DMS53 (cell line): ENCODE measurements around the gene KRTAP4-11.
"Not testable (repeated sequence)": the region's sequence is repeated elsewhere in the genome, so short reads cannot be mapped to it uniquely, and the experiment has no call there.

Source experiments
- DNase-seq: peaks from one replicate; lab custom pipeline; 2025; lab: John Stamatoyannopoulos, UW

The KRTAP4-11 gene

DNA sequence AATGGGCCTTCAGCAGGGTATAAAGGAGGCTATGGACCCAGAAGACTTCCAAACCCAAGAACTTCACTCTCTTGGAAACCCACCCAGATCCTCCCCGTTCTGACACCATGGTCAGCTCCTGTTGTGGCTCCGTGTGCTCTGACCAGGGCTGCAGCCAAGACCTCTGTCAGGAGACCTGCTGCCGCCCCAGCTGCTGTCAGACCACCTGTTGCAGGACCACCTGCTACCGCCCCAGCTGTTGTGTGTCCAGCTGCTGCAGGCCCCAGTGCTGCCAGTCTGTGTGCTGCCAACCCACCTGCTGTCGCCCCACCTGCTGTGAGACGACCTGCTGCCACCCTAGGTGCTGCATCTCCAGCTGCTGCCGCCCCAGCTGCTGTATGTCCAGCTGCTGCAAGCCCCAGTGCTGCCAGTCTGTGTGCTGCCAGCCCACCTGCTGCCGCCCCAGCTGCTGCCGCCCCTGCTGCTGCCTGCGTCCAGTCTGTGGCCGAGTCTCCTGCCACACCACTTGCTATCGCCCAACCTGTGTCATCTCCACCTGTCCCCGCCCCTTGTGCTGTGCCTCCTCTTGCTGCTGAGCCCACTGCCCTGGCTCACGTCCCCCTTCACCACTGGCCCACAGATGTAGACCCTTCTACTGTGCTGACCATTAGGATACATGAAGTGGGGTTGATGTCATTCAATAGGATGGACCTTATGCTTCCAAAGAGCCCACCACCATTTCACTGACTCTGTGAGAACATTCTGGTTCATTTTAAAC lies 33.9 kb downstream of the KRTAP4-11 start, which contains the start of gene KRTAP4-7:
Gene KRTAP4-7 (plus strand): TSS at position 51 of the 757 bp plus-strand sequence. CDS start 57 bp downstream, at position 108.
- DNase-seq = not testable (repeated sequence)

DNA sequence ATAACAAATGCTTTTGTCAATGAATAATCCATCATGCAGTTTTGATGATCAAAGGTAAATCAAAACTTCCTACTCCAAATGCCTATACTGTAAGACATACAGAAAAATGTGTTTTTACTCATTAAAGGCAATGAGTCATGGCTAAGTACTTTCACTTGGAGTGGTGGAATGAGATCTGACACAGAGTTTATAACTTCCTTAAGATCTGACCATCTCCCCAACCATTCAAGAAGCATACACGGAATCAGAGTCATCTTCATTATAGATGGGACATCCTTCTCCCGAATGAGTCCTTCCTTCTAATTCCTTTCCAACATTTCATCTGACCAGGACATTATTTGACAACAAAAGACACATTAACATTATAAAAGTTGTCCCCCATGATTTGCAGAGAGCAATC lies 34.7 kb downstream of the KRTAP4-11 start:
- DNase-seq = not testable (repeated sequence)

- no peak for DNase-seq
These were observed 35.5 kb downstream of the KRTAP4-11 start for GRCh38 chr17:41082626-41083025.

DNA sequence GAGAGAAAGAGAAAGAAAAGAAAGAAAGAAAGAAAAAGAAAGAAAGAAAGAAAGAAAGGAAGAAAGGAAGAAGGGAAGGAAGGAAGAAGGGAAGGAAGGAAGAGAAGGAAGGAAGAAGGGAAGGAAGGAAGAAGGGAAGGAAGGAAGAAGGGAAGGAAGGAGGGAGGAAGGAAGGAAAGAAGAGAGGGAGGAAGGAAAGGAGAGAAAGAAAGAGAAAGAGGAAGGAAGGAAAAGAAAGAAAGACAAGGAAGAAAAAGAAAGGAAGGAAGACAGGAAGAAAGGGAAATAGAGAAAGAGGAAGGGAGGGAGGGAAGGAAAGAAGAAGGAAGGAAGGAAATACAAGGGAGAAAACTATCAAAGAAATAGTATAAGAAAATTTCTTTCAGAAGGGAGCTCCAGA lies 41.4 kb downstream of the KRTAP4-11 start:
- DNase-seq = no peak

DNA sequence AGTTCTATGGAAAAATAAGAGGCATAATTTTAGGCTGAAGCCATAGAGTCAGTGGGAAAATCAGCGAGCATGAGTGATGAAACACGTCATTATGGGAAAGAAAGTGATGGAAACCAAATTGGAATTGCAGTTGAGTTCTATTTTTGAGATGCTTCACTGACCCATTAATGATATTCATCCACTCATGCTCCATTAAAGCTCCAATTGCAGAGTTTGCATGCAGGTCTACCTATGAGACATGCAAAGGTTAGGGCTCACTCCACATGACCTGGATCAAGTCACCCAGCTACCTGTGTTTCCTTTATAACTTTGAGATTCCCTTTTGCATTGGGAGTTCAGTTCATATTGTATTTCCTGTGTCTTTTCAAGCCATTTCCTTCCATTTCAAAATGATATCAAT lies 44.5 kb downstream of the KRTAP4-11 start:
- no peak for DNase-seq

GRCh38 chr17:41071606-41072360 lies 46.4 kb downstream of the KRTAP4-11 start:
- peak; percentile 66 for DNase-seq

DNA sequence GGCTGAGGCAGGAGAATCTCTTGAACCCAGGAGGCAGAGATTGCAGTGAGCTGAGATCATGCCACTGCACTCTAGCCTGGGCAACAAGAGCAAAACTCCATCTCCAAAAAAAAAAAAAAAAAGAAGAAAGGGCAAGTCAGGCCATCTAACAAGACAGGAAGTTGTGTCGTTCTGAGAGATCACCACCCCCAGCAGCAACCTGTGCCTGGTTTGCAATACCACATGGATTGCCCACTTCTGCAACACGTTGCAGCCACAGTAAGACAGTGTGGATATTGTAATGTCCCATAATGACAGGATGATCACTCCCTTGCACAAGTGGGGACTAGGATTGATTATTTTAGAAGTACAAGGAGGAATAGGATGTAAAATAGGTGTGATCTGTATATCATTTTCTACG lies 49.1 kb downstream of the KRTAP4-11 start:
- DNase-seq = no peak

GRCh38 chr17:41067281-41067680 lies 50.9 kb downstream of the KRTAP4-11 start:
- no peak for DNase-seq
